NCI-H128 (cell line): ENCODE measurements around the gene LARGE2.

Source experiments
- DNase-seq: peaks from one replicate; lab custom pipeline; 2025; ENCODE audit not compliant: unreplicated experiment; lab: John Stamatoyannopoulos, UW

LARGE2 gene

DNA sequence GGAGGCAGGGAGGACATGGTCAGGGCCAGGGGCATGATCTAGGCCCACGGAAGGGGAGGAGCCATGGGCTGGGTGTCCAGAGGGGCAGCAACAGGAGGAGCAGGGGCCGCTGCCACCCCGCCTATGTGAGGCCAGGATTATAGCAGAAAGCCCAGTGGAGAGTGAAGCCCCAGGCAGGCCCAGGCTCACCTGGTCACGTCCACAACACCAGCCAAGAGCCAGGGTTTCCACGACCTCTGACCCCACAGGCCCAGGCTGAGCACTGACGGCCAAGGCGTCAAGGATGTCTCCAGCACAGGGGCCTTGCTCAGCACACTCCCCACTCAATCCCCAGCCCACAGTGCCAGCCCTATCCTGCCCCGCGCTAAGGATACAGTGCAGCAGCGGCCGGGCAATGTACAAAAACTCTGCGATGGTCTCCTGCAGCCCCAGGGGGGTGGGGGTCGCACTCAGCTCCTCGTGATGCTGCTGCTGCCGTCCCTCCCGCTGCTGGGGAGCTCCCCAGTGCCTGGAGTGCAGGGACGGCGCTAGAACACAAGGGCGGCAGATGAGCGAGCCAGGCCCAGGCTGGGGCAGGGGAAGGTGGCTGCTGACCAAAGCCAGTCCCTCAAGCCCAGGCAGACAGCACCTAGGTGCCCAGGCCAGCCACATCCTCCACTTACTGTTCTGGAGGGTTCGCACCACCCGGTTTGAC lies 8.4 kb upstream of the LARGE2 start:
- DNase-seq, result no peak

DNA sequence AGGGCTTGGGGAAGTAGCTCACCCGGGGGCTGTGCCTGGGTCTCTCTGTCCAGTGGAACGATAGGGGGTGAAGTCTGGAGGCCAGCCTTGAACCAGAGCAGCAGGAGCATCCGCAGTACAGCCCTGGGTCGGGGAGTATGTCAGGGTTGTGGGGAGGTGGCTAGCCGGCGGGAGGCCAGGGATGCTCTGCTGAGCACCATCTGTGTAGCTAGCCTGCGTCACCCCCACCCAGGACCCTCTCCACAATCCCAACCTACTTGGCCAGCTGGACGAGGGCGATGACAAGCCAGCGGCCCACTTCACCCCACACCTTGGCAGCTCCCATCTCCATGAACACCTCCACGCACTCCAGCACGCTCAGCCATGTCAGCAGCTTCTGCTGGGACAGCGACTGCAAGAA lies 7.0 kb upstream of the LARGE2 start:
- DNase-seq, result no peak

DNA sequence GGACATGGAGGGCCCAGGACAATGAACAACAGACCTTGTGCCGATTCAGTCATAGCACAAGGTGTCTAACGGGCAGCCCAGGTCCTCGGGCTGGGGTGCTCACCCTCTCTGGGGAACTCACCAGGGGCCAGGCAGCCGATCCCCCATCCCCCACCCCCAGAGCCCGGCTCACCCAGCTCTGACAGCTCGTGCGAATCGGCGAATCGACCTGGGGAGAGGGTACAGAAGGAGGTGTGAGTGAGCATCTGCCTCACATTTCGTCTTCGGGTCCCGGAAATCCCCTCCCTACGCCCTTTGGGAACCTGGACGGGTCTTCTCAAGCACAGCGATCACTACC lies 5.2 kb upstream of the LARGE2 start:
- no peak for DNase-seq

DNA sequence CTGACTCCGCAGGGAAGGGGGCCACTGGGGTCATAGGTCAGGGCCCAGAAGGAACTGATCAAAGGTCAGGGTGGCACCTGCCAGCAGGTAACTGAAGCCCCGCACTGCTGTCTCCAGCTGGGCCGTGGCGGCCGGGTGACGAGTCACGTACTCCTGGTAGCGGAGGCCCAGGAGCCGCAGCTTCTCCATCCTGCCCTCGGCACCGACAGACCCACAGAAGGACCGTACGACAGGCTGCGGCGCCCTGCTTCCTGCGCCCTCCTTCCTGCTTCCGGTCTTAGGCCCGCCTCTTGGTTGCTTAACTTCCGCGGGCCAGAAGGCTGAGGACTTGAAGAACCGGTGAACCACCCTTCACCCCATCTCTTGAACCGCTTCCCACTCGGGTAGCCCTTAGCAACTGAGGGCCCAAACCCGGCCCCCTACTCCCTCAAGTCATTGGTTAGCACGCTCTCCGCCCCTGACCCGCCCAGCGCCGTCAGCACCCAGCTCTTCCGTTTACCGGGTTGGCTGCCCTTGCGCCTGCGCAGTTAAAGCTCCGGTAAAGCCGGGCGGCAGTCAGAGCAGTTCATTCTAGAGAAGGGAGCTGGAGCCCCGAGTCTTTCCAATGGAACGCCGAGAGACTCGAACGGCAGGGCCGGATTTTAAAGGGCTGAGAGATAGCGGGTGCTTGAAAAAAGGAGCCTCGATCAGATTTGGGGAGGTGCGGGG lies 4.7 kb upstream of the LARGE2 start, which contains the start of gene PEX16:
TSS of gene PEX16 (minus strand) at position 255 of the 708 bp plus-strand sequence. CDS start at position 189, 66 bp downstream.
- peak; percentile 92 for DNase-seq

DNA sequence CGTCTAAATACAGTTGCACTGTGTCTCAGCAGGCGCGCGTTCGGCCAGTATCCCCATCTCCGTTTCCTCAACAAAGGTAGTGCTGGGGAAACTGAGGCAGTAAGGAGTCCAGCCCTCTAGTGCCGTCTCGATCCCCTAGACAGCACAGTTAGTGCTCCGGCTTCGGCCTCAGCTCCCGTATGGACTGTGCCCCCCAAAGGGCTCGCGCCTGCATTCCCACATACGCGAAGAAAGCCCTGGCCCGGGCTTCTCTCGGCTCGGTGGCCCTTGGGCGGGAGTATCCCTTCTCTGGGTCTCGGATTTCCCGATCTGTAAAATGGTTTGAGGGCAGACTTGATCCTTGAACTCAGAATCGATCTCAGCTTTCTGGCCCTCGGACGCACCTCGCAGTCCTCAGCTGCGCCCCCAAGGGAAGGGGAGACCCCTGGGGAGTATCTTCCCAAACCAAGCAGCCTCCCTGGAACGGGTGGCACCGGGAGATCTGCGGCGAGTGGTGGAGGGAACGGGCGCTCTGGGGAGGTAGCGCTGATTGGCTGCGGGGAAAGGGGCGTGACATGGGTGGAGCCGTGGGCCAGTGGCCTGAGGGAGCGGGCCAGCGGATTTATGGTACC lies 4.0 kb upstream of the LARGE2 start:
- DNase-seq, result peak; percentile 49

DNA sequence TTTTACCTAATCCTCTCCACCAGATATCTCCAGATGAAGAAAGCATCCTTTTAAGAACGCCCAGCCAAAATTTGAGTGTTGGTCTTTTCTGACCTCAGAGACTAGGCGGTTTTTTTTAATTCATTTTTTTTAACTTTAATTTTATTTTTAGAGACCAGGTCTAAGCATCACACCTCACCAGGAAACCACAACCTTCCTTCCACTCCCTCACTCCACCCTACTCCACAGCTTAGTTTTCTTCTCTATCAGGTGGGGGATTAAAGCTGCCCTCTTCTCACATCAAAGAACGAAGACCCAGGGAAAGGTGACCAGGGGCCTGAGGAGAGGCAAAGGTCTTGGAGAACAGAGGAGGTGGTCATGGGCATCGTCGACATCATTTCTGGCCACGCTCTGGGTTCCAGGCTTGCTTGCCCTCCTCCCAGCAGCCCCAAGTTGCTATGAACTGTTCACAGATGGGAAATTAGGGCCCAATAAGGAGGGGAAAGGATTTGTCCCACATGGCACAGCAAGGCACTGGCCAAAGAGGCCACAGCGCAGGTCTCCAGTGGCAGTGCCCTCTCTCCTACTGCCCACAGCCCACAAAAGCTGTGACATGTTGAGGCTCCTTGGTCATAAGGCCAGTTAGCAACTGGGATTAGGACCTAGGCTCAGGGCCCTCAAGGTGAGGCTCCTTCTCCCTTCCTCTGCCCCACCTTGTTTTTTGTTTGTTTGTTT lies 3.3 kb upstream of the LARGE2 start:
- no peak for DNase-seq

DNA sequence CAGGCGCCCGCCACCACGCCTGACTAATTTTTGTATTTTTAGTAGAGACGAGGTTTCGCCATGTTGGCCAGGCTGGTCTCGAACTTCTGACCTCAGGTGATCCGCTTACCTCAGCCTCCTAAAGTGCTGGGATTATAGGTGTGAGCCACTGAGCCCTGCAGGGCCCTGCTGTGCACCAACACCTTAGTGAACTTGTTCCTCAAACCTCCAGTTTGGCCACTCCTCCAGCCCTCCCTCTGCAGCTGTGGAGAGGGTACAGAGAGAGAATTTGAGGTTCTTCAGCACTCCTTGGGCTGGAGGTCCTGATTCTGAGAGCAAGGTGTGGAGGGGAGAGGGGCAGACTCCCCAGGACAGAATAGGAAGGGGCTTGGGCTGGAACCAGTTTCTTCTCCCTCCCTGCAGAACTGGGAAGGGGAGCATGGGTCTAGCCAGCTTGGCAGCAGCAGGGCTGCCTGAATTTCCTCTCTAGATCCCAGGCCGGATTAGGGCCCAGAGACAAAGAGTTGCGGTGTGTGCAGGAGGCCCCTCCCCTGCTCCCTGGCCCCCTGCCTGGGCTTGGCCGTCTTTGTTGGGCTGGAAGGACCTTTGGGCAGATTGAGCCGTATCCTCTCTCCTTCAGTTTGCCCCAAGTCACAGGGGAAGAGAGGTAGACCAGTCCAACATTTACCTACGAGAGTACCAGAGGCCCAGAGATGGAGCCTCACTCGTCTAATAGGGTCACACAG lies 2.5 kb upstream of the LARGE2 start:
- no peak for DNase-seq

DNA sequence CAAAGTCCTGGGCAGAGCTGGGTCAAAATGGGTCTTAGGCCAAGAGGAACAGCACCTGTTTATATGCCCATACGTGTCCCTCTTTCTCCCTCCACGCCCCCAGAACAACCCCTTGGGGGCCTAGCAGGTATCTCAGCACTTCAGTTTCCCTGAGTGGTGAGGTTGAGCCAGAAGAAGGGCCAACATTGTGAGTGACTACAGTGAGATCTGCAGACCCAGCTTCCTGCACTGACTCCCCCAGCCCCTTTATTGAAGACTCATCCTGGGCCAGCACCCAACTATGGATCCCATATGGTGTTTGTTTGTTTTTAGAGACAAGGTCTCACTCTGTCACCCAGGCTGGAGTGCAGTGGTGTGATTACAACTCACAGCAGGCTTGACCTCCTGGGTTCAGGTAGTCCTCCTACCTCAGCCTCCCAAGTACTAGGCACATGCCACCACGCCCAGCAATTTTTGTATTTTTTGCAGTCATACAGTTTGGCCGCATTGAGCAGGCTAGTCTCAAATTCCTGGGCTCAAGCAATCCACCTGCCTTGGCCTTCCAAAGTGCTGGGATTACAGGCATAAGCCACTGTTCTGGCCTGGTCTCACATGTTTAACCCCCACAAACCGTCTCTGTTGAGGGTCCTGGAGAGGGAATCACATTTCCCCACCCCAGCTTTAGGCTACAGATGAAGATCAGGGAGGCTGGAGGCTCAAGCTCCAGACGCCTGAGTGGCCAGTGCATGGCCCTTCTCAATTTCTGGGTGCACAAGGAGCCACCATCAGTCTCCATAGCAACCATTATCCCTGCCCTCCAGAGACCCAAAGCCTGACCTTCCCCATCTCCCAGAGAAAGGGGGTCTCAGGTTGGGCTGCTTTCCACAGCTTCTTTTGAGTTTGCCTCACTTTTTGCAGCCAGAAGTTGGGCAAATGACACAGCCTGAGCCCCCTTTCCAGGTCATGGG lies 1.7 kb upstream of the LARGE2 start:
- DNase-seq, result no peak

DNA sequence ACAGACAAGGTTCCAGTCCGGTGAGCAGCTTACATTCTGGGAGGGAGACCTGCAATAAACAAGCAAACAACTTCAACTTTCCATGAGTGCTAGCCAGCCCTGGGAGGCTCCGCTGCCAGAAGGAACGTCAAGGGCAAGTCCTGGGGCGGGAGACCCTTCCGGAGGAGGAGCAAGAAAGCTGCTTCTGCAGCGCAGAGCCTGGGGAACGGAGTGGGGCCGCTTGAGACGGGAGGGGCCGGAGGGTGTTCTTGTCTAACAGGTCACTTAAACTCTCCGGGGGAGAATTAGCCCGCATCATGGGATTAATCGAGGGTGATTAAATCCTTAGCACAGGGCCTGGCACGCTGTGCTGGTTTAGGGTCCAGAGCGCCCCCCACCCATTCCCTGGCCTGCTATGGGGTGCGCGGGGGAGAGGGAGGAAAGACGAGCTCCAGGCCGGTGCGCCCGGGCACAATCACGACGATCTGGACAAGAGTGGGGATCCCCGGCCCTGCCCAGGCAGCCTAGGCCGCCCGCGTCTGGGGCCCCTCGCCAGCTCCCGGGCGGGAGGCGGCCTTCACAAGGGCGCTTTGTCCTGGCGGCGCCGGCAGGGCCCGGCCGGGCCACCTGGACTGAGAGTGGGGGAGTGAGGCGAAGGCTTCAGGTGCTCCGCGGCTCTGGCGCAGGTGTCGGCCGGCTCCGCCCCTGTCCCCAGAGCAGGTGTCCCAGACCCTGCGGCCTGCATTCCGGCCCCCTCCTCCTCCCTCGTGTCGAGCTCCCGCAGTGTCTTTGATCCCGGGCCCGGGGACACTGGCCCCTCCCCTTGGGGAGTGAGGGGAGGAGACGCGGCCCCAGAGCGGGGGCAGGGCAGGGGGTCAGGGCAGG lies 663 bp upstream of the LARGE2 start:
- peak; percentile 59 for DNase-seq

DNA sequence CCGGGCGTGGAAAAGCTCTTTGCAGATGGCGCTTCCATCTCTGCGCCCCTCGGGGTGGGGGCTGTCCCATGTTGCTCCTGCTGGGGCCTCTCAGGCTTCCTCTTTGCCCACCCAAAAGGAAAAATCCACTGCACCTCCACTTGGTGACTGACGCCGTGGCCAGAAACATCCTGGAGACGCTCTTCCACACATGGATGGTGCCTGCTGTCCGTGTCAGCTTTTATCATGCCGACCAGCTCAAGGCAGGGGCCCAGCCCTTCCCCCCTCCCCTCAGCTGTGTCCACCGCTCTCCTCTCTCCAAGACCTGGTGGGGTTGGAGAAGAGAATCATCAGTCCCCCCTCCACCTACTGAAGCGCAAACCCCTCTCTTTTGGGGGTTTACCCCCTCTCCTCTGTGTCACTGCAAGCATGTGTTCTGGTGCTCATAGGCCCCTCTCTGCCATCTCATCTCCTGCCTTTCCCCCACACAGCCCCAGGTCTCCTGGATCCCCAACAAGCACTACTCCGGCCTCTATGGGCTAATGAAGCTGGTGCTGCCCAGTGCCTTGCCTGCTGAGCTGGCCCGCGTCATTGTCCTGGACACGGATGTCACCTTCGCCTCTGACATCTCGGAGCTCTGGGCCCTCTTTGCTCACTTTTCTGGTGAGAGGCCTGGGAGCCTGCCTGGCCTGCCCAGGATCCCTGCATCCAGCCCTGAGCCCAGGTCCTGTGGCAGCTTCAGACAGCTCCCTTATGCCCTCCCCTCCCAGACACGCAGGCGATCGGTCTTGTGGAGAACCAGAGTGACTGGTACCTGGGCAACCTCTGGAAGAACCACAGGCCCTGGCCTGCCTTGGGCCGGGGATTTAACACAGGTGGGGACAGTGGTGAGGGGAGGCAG lies 1.8 kb downstream of the LARGE2 start:
- DNase-seq, result no peak

DNA sequence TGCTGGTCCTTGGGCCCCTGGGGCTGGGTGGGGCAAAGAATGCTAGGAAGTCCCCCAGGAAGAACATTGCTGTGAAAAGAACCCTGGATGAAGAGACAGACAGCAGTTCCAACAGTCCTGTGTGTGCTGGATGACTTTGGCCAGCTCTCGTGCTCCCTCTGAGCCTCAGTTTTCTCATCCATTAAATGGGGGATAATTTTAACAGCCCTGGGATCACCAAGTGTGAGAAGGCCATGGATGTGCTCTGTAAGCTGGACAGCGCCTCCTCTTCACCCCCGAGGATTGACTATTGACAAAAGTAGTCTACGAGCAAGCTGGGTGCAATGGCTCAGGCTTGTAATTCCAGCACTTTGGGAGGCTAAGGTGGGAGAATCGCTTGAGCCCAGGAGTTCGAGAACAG lies 2.5 kb downstream of the LARGE2 start:
- DNase-seq, result no peak

DNA sequence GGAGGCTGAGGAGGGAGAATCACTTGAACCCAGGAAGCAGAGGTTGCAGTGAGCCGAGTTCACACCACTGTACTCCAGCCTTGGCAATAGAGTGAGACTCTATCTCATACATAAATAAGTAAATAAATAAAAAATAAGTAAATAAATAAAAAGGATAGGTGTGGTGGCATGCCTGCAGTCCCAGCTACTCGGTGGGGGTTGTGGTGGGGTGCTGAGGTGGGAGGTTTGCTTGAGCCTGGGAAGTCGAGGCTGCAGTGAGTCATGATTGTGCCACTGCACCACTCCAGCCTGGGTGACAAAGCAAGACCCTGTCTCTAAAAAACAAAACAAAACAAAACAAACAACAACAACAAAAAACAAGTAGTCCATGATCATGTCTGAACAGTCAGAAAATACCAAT lies 3.1 kb downstream of the LARGE2 start:
- no peak for DNase-seq

DNA sequence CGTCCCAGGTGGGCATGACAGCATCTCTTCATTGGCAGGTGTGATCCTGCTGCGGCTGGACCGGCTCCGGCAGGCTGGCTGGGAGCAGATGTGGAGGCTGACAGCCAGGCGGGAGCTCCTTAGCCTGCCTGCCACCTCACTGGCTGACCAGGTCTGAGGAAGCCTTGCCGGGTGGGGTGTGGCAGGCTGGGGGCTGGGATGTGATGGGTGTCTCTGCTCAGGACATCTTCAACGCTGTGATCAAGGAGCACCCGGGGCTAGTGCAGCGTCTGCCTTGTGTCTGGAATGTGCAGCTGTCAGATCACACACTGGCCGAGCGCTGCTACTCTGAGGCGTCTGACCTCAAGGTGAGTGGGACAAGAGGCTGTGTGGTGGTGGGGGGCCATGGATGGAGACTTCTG lies 3.5 kb downstream of the LARGE2 start:
- DNase-seq, result no peak

DNA sequence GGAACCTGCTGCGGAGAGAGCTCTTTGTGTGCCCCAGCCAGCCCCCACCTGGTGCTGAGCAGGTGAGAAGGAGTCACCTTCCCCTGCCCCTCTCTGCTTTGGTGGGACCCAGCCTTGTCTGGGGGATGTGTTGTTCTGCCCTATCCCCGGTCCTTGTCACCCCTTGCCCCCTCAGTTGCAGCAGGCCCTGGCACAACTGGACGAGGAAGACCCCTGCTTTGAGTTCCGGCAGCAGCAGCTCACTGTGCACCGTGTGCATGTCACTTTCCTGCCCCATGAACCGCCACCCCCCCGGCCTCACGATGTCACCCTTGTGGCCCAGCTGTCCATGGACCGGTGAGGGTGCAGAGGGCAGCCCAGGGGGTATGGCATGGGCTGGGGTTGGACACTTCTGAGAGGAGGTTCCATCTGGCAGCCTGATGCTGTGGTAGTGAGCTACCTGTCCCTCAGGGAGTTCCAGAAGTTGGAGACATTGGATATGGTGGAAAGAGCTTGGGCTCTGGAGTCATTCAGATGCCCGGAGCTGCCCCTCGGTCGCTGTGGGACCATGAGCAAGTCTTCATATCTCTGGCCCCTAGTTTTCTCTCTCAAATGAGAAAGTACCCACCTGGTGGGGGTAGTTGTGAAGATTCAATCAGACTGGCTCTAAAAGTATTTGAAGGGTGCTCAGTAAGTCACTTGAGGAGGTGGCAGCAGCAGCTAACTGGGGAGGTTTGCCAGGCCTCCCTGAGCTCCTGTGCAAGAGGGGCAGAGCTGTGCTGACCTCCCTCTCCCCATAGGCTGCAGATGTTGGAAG lies 4.3 kb downstream of the LARGE2 start:
- no peak for DNase-seq

DNA sequence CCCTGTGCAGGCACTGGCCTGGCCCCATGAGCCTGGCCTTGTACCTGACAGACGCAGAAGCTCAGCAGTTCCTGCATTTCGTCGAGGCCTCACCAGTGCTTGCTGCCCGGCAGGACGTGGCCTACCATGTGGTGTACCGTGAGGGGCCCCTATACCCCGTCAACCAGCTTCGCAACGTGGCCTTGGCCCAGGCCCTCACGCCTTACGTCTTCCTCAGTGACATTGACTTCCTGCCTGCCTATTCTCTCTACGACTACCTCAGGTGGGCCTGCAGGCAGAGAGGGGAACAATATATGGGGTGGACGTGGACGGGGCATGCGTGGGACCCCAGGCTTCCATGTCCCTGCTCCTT lies 4.9 kb downstream of the LARGE2 start:
- no peak for DNase-seq

DNA sequence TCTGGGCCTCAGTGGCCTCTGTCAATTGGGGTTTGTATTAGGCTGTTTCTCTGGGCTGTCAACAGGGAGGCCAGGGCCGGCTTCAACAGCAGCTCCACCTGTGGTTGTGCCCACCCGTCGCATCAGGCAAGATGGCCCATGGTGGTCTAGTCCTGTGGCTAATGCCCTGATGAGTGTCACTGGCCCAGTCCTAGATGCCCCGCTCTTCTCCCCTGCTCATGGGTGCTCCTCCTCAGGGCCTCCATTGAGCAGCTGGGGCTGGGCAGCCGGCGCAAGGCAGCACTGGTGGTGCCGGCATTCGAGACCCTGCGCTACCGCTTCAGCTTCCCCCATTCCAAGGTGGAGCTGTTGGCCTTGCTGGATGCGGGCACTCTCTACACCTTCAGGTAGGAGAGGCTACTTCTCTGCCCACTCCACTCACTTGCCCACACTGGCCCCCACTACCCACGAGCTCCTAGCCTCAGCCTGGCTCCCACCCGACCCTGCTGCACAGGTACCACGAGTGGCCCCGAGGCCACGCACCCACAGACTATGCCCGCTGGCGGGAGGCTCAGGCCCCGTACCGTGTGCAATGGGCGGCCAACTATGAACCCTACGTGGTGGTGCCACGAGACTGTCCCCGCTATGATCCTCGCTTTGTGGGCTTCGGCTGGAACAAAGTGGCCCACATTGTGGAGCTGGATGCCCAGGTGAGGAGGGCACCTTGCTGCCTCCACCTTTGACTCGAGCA lies 5.4 kb downstream of the LARGE2 start:
- no peak for DNase-seq
